K562 (cell line): ENCODE measurements around the gene GIPC3. TPM values are rescaled to one million over a fixed set of nuclear protein-coding genes. Genes with fewer than 3 reads are reported as not detected.
A peak's percentile ranks its signal among the peaks of the same experiment; 100 is the strongest.

ENCODE experiments used
- ADNP ChIP-seq: fragments of 200-800 bp; sonication (Bioruptor generic); IDR thresholded peaks from 2 replicates; pipeline ENCODE4 v1.6.1; 2016; ENCODE audit warnings: missing genetic modification characterization, missing compliant biosample characterization
- BRD4 ChIP-seq: fragments of 200-600 bp; sonication (generic); IDR thresholded peaks from 2 replicates; pipeline ENCODE4 v1.6.1; 2017; ENCODE audit warnings: inconsistent platforms
- CC2D1A ChIP-seq: fragments of 450-650 bp; IDR thresholded peaks from 2 replicates; pipeline ENCODE4 v1.6.1; 2017; ENCODE audit warnings: mild to moderate bottlenecking
- CCAR2 ChIP-seq: fragments of 200-400 bp; formaldehyde crosslinking; IDR thresholded peaks from 2 replicates; pipeline ENCODE4 v1.6.1; 2017; ENCODE audit warnings: mild to moderate bottlenecking, low read depth, low read length
- EHMT2 ChIP-seq: fragments of 450-650 bp; IDR thresholded peaks from 2 replicates; pipeline ENCODE4 v1.6.1; 2018; ENCODE audit warnings: antibody characterized with exemption
- FOXA3 ChIP-seq, 2 experiments: fragments of 450-650 bp in 1 of 2; sonication (generic) in 1 of 2; formaldehyde crosslinking; IDR thresholded peaks in 1 of 2; conservative IDR thresholded peaks in 1 of 2; 2 replicates each; pipeline versions ENCODE4 v1.4.0 to v1.8.0; 2020 to 2022; ENCODE audit warnings: mild to moderate bottlenecking in 2 of 2, missing genetic modification reagents in 1 of 2
- HDAC2 ChIP-seq: fragments of 450-650 bp; IDR thresholded peaks from 2 replicates; pipeline ENCODE4 v1.6.1; 2016; ENCODE audit warnings: mild to moderate bottlenecking
- MBD2 ChIP-seq: sonication (generic); IDR thresholded peaks from 2 replicates; pipeline ENCODE4 v1.6.1; 2016; ENCODE audit warnings: low read depth, borderline replicate concordance
- MIER1 ChIP-seq: fragments of 450-650 bp; IDR thresholded peaks from 2 replicates; pipeline ENCODE4 v1.6.1; 2016; ENCODE audit warnings: antibody characterized with exemption, mild to moderate bottlenecking, low read depth
- NR1H2 ChIP-seq: sonication (generic); formaldehyde crosslinking; IDR thresholded peaks from 2 replicates; pipeline ENCODE4 v1.4.0; 2020; ENCODE audit warnings: mild to moderate bottlenecking, missing genetic modification reagents
- PML ChIP-seq: IDR thresholded peaks from 2 replicates; pipeline ENCODE4 v1.6.1; 2012; ENCODE audit warnings: low read length, inconsistent platforms
- RAD21 ChIP-seq, 2 experiments: fragments of 250-450 bp in 1 of 2; fragments of 450-650 bp in 1 of 2; sonication (Bioruptor Pico) in 1 of 2; formaldehyde crosslinking in 1 of 2; IDR thresholded peaks in 1 of 2; conservative IDR thresholded peaks in 1 of 2; 2 replicates each; pipeline versions ENCODE4 v1.4.0 to v1.8.0; 2020 to 2022; ENCODE audit warnings: mild to moderate bottlenecking in 2 of 2, moderate library complexity in 1 of 2
- RUNX1 ChIP-seq: sonication (generic); IDR thresholded peaks from 2 replicates; pipeline ENCODE4 v1.6.1; 2016; ENCODE audit warnings: antibody characterized with exemption, low read depth
- SMAD4 ChIP-seq: fragments of 250-450 bp; sonication (Bioruptor Pico); conservative IDR thresholded peaks from 2 replicates; pipeline ENCODE4 v1.8.0; 2021; ENCODE audit warnings: inconsistent platforms, mild to moderate bottlenecking, moderate library complexity
- SMC3 ChIP-seq: conservative IDR thresholded peaks from 2 replicates; pipeline ENCODE4 v1.6.1; 2011; ENCODE audit warnings: low read depth, low read length, improper control_type of control experiment; ENCODE audit not compliant: insufficient read depth
- SNIP1 ChIP-seq: fragments of 450-650 bp; IDR thresholded peaks from 2 replicates; pipeline ENCODE4 v1.7.1; 2017; ENCODE audit warnings: low read depth, mild to moderate bottlenecking
- SUPT5H ChIP-seq: fragments of 450-650 bp; IDR thresholded peaks from 2 replicates; pipeline ENCODE4 v1.6.1; 2016
- TSC22D4 ChIP-seq: fragments of 450-650 bp; IDR thresholded peaks from 2 replicates; pipeline ENCODE4 v1.6.1; 2016; ENCODE audit warnings: missing genetic modification characterization, missing biosample characterization, control low read depth
- ZBTB40 ChIP-seq, 2 experiments: fragments of 450-650 bp in 1 of 2; sonication (generic) in 1 of 2; formaldehyde crosslinking in 1 of 2; IDR thresholded peaks; 2 replicates each; pipeline versions ENCODE4 v1.7.1 to v1.9.0; 2016 to 2022; ENCODE audit warnings: inconsistent platforms in 1 of 2, mild to moderate bottlenecking in 1 of 2, missing genetic modification reagents in 1 of 2
- ZNF174 ChIP-seq: fragments of 250-450 bp; sonication (Bioruptor Pico); IDR thresholded peaks from 2 replicates; pipeline ENCODE4 v1.4.0; 2020; ENCODE audit warnings: mild to moderate bottlenecking
- ZNF263 ChIP-seq: sonication (generic); formaldehyde crosslinking; IDR thresholded peaks from 2 replicates; pipeline ENCODE4 v1.8.0; 2022; ENCODE audit warnings: mild to moderate bottlenecking, missing genetic modification reagents, borderline replicate concordance
- polyA plus RNA-seq, 8 experiments: library from polyadenylated mRNA; depleted of rRNA in 4 of 8; stranded (reverse) in 5 of 8; unstranded in 3 of 8; fragments of >200 nt; fragmentation: Nextera tagmentation in 2 of 8; fragmentation: Illumina TruSeq in 1 of 8; extraction: Ambion mirVana in 2 of 8; extraction: Trizol in 1 of 8; gene quantifications; 2 replicates each; pipeline versions ENCODE4 v1.2.1 to v1.2.3, GENCODE V29; 2011 to 2014; ENCODE audit warnings: inconsistent platforms in 1 of 8, missing spikeins in 1 of 8
- total RNA-seq, 7 experiments: library from RNA; depleted of rRNA in 6 of 7; stranded (reverse); fragments of >200 nt in 6 of 7; fragmentation: Illumina TruSeq in 2 of 7; extraction: Trizol in 2 of 7; gene quantifications; 2 replicates each; pipeline versions ENCODE4 v1.2.1 to v1.2.3, GENCODE V29; 2011 to 2021; ENCODE audit warnings: low replicate concordance in 1 of 7

GIPC3 gene
- total and polyA plus RNA-seq, 9 of the 15 experiments (the other 6 are each of a cell fraction or from before 2014, with no cell fraction given): 0.03 to 3.6 (median 1.5) TPM; not detected in 1

- TF ChIP-seq SMAD4 (CRISPR knock-in tag): no peak
- TF ChIP-seq SUPT5H: peak; percentile 75; the same call in 1 of the 2 replicates
- TF ChIP-seq ZNF174: no peak
- TF ChIP-seq CC2D1A: 0 out of 2 replicates have a peak, but pooled peaks have one; percentile 10
- TF ChIP-seq PML: 0 out of 2 replicates have a peak, but pooled peaks have one; percentile 5
- 0 out of 2 replicates have a peak, but pooled peaks have one; percentile 46 for TF ChIP-seq SNIP1
- no peak for TF ChIP-seq MBD2
- TF ChIP-seq MIER1: no peak
- no peak for TF ChIP-seq HDAC2
- no peak for TF ChIP-seq RUNX1
- no peak for TF ChIP-seq CCAR2
- TF ChIP-seq ZBTB40 (IDR thresholded peaks at IDR 0.05): no peak
- TF ChIP-seq ZBTB40 (CRISPR knock-in tag; IDR thresholded peaks at IDR 0.05): no peak
- TF ChIP-seq EHMT2: 0 out of 2 replicates have a peak, but pooled peaks have one; percentile 27
- TF ChIP-seq ADNP: no peak
- no peak; a peak in 1 of 4 replicates for TF ChIP-seq RAD21 (CRISPR knock-in tag; conservative IDR thresholded peaks at IDR 0.05 in 1 of 2, IDR thresholded peaks at IDR 0.05 in 1 of 2)
- TF ChIP-seq NR1H2 (CRISPR knock-in tag): 0 out of 2 replicates have a peak, but pooled peaks have one; percentile 19
- TF ChIP-seq TSC22D4: no peak
- TF ChIP-seq ZNF263 (CRISPR knock-in tag): no peak
- peak; percentile 41; the same call in 1 of the 2 replicates for TF ChIP-seq BRD4
- no peak for TF ChIP-seq SMC3
- no peak; a peak in 1 of 4 replicates for TF ChIP-seq FOXA3 (CRISPR knock-in tag; conservative IDR thresholded peaks at IDR 0.05 in 1 of 2, IDR thresholded peaks at IDR 0.05 in 1 of 2)
These were observed 22.2 kb downstream of the GIPC3 start (continued) for GRCh38 chr19:3607303-3608078.
